GM06990 (cell line): Measurements from ENCODE around the gene BPIFB6.

Experiments
- DNase-seq: peaks from one replicate; pipeline ENCODE4 v3.0.0-alpha.2; 2011; ENCODE audit not compliant: insufficient read length; ENCODE audit errors: extremely low read depth
- H3K27me3 ChIP-seq: replicated peaks from 2 replicates; pipeline ENCODE4 v1.6.0; 2011; ENCODE audit warnings: low read length; ENCODE audit not compliant: control insufficient read depth, insufficient read depth
- H3K36me3 ChIP-seq: 2 replicates; pipeline ENCODE4 v1.5.1; 2011; ENCODE audit warnings: low read length; ENCODE audit not compliant: control insufficient read depth, insufficient read depth
- H3K4me3 ChIP-seq: replicated peaks from 2 replicates; pipeline ENCODE4 v1.5.1; 2011; ENCODE audit warnings: low read depth, mild to moderate bottlenecking, control low read depth, low read length
- CTCF ChIP-seq: IDR thresholded peaks from 2 replicates; pipeline ENCODE4 v1.5.1; 2011; ENCODE audit warnings: low read length, control low read depth, mild to moderate bottlenecking, inconsistent platforms; ENCODE audit not compliant: insufficient read depth, poor library complexity, severe bottlenecking

The BPIFB6 gene

DNA sequence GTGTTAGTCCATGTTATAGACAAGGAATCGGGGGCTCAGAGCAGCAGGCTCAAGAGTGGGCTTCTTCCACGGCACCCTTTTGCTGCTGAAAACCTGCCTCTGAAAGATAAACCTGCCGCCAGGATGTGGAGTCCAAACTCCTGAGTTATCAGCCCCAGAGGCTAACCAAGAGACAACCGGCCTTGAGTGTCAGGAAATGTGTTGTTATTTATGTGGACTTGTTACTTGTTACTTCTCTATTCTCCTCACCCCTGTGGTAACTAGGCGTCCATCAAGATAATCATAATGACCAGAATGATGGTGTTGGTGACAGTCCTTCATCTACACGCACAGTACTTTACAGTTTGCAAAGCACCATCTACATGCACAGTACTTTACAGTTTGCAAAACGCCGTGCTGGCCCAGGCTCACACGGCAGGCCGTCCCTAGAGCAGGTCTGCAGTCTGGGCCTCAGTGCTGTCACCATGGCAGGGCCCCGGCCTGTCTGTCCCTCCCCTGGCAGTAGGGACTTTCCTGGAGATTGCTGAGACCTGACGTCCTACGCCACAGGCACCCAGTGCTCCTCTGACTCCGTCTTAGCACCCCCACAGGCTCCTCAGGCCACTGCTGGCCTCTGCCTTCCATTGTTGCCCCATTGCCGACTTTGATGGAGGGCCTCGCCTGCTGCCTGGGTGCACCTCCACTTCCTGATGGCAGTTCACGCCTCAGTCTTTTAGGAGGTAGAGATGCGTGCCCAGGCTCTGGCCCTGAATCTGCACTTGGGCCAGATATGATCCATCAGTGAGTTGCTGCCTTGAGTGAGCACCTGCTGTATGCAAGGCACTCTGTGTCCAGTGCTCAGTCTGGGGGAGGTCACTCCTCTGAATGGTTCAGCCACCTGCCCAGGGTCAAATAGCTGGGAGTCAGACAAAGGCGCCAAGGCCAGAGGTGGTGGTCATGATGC lies 38.9 kb downstream of the BPIFB6 start:
- no peaks in the 10 kb centered on the region for H3K36me3 ChIP-seq
- H3K27me3 ChIP-seq = no peaks in the 10 kb centered on the region
- no peak overlapping the region for H3K4me3 ChIP-seq
- DNase-seq = no peak
- TF ChIP-seq CTCF = no peak

DNA sequence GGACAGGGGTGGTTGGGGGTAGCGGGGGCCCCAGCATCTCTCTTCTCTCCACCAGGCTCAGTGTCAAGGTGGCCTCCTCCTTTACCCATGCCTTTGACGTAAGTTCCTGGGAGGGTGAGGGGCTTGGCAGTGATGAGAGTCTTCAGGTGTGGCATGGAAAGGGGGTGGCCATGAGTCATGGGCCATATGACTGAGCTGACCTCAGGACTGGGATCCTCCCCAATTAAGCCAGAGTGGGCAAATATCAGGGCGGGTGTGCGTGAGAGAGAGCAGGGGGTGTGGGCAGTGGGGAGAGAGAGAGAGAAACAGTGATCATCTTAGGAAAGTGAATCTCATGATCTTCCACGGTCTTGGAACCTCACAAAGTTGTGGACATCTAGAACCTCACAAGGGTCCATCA lies 39.8 kb downstream of the BPIFB6 start:
- no peaks in the 10 kb centered on the region for H3K27me3 ChIP-seq
- TF ChIP-seq CTCF = no peak
- DNase-seq = no peak
- no peak overlapping the region for H3K4me3 ChIP-seq
- no peaks in the 10 kb centered on the region for H3K36me3 ChIP-seq

DNA sequence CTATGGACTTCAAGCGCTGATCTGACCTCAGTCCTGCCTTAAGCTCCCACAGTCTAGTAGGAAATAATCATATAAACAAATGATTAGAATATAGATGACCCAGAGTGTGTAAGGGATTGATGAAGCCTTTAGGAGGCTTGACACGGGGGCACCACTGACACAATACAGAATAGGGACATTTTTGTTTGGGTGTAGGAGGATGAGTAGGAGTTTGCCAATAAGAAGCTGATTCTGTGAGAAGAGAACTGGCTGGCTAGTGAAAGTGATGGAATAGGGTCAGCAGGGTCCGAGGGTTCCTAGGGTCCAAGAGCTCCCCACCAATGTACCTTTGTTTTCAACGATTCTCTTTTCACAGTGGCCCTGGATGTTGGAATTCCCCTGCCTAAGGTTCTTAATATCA lies 40.9 kb downstream of the BPIFB6 start:
- Histone ChIP-seq H3K27me3 (no peaks in the 10 kb centered on the region), H3K36me3 (no peaks in the 10 kb centered on the region), H3K4me3 (no peak overlapping the region)
- DNase-seq = no peak
- TF ChIP-seq CTCF = no peak

- Histone ChIP-seq H3K36me3 (no peaks in the 10 kb centered on the region), H3K27me3 (no peaks in the 10 kb centered on the region), H3K4me3 (no peak overlapping the region)
- no peak for DNase-seq
- TF ChIP-seq CTCF = no peak
These were observed 41.4 kb downstream of the BPIFB6 start for GRCh38 chr20:33072813-33073212.

GRCh38 chr20:33074675-33075074 lies 43.2 kb downstream of the BPIFB6 start:
- Histone ChIP-seq H3K36me3 (no peaks in the 10 kb centered on the region), H3K27me3 (no peaks in the 10 kb centered on the region), H3K4me3 (no peak overlapping the region)
- TF ChIP-seq CTCF = no peak
- DNase-seq = no peak
